Pons (tissue), 1 donor: ENCODE data around the gene PCGF3.
"Not testable (repeated sequence)": the region's sequence is repeated elsewhere in the genome, so short reads cannot be mapped to it uniquely, and the experiment has no call there.

ENCODE experiments used
- DNase-seq: peaks from one replicate; pipeline ENCODE4 v3.0.0-alpha.2; 2016; ENCODE audit warnings: low spot score

Gene PCGF3

DNA sequence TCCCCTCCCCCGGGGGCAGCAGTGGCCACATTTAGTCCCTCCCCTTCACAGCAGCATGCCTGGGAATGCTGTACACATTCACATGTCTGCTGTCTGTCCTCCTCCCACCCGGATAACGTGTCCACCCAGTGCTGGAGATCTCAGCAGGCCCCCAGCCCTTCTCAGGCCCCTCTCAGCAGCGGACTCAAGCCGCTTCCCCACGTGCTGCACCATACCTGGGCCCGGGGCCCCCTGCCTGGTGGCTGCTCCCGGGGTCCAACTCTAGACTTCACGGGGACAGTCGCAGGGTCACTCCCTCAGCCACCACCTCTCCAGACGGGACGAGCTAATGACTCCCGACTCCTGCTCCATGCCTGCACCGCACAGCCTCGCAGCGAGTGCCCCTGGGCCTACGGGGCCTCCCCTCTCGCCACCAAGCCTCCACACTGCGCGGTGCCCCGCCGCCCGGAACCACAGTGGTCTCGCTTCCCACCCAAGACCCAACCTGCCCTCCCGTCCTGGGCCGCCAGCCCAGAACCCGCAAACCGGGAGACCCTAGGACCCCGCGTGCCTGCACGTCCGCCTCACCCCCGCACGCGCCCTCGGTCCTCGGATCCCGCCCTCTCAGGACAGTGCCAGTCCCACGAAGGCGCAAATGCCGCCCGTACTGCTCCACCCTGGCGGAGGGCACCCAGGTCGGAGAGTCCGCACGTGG is 1.3 kb upstream of the PCGF3 start:
- DNase-seq, result no peak

GRCh38 chr4:704971-705277 is 708 bp upstream of the PCGF3 start:
- no peak for DNase-seq

DNA sequence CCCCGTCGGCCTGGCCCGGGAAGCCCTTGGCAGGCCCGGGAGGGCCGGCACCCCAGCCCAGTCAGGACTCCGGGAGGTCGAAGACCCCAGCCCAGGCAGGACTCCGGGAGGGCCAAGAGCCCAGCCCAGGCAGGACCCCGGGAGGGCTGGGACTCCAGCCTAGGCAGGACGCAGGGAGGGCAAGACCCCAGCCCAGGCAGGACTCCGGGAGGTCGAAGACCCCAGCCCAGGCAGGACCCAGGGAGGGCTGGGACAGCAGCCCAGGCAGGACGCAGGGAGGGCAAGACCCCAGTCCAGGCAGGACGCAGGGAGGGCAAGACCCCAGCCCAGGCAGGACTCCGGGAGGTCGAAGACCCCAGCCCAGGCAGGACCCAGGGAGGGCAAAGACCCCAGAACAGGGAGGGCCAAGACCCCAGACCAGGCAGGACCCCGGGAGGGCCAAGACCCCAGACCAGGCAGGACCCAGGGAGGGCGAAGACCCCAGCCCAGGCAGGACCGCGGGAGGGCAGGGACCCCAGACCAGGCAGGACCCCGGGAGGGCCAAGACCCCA is 526 bp downstream of the PCGF3 start:
- not testable (repeated sequence) for DNase-seq

- DNase-seq, result no peak
These were observed 1.4 kb downstream of the PCGF3 start for GRCh38 chr4:706834-707598.

DNA sequence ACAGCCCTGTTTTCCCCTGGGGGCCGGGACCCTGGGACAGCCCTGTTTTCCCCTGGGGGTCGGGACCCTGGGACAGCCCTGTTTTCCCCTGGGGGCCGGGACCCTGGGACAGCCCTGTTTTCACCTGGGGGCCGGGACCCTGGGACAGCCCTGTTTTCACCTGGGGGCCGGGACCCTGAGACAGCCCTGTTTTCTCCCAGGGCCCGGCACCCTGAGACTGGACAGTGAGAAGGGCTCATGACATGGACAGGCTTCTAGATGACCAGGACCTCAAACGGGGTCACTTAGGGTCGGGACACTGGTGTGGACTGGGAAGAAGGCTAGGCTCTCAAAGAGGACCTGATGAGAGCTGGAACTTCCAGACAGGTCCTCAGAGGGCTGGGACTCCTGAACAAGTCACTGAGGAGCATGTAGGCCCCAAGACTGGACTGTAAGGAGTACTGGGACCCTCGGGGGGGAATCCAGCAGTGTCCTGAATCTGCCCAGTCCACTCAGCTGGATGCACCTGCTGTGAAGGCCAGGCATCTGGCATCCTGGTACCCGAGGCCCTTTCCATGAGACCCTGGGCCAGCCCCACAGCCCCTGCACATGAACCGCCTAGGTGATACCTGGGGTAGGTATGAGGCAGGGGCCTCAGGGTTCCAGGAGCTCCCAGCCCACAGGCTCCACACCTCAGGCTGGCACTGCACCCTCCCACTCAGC is 2.4 kb downstream of the PCGF3 start:
- no peak for DNase-seq

- DNase-seq, result no peak
These were observed 3.0 kb downstream of the PCGF3 start for GRCh38 chr4:708631-708933.

DNA sequence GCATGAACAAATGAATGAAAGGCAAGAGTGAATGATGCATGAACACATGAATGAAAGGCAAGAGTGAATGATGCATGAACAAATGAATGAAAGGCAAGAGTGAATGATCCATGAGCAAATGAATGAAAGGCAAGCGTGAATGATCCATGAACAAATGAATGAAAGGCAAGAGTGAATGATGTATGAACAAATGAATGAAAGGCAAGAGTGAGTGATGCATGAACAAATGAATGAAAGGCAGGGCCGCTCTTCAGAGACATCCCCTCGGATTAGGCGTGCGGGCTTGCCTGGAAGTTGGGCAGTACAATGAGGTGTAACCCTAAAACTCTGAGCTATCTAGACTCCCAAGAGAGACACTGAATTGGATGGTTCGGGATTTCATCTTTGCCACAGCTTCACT is 3.7 kb downstream of the PCGF3 start:
- no peak for DNase-seq

GRCh38 chr4:710116-710515 is 4.5 kb downstream of the PCGF3 start:
- DNase-seq, result no peak

DNA sequence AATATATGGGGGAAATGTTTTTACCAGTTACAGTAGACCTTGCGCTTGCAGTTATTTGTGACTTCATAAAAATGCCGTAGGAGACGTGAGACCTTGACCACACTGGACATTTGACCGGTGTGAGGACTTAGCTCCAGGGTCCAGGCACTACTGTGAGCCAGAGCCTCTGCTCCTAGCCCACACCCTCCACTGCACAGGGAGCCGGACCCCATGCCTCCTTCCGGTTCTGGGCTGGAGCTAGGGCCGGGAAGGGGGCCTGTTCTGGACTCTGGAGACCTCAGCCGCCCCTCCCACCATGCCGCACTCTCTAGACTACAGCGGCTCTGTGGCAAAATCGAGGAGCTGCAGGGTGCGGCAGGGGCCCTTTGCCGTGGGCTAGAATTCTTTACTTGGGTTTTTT is 5.3 kb downstream of the PCGF3 start:
- DNase-seq, result no peak

- no peak for DNase-seq
These were observed 6.5 kb downstream of the PCGF3 start for GRCh38 chr4:712093-712492.

- DNase-seq, result no peak
These were observed 7.4 kb downstream of the PCGF3 start for GRCh38 chr4:712916-713632.

GRCh38 chr4:714087-714486 is 8.5 kb downstream of the PCGF3 start:
- DNase-seq, result no peak

GRCh38 chr4:717601-718320 is 12.1 kb downstream of the PCGF3 start:
- DNase-seq, result no peak

DNA sequence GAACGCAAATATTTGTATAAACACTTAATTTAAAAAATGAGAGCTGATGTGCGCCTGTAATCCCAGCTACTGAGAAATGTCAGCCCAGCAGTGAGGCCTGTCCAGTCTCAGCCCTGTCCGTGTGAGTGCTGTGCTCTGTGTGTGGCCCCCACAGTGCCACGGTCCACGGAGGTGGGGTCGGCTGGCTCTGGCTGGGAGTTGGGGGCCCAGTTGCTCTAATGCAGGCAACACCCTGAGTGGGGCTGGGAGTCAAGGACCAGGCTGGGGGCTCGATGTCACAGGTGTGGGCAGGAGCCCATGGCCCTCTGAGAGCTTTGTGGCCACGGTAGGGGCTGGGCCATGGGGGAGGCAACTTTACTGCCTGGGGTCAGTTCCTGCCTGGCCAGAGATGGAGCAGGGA is 12.8 kb downstream of the PCGF3 start:
- DNase-seq, result no peak

DNA sequence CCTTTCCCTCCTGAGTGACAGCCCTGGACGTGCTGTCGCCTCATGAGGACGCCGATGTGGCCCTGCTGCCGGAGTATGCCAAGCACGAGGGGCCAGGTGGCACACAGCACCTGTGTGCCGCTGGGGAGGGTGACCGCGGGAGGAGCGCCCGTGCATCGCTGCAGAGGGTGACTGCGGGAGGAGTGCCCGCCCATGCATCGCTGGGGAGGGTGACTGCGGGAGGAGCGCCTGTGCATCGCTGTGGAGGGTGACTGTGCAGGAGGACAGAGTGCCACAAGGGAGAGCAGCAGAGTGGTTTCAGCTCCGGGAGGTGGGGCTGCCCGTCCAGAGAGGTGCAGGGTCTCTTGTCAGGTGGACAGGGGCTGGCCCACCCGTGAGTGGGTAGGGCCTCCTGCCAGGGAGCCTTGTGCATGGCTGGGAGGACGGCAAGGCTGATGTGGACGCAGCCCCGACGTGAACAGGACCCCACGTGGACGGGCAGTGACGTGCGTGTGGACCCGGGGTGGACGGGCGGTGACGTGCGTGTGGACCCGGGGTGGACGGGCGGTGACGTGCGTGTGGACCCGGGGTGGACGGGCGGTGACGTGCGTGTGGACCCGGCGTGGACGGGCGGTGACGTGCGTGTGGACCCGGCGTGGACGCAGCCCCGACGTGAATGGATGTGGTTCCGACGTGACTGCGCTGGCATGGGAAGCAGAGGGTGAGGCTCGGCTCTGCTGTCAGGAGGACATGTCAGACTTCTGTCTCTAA is 14.7 kb downstream of the PCGF3 start:
- DNase-seq, result no peak

DNA sequence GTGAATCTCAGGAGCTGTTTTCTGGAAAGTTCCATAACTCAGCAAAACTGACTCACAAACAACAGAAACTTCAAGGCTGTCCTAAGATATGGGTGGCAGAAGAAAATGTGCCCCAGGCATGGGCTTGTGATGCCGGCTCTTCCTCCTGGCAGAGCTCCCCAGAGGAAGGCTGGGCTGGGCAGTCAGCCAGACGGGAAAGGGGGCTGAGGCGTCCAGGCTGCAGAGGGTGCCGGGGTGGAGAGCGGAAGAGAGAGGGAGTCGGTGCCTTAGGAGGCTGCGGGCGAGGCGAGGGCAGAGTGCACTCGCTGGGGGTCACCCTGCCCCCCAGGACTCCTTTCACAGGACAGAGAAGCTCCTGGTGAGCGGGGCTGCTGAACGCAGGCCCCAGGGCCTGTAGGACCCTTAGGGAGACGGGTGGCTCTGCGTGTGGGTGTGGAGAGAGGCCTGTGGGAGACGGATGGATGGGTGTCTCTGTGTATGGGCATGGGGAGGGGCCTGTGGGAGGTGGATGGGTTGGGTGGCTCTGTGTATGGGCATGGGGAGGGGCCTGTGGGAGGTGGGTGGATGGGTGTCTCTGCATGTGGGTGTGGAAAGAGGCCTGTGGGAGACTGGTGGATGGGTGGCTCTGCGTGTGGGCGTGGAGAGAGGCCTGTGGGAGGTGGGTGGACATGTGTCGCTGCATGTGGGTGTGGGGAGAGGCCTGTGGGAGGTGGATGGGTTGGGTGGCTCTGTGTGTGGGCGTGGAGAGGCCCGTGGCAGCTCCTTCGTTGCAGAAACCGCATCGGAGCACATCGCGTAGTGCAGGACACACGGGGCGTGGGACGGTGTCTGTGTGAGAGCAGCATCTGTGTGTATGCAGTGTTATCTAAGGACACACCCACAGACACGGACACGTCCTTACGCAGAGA is 15.9 kb downstream of the PCGF3 start:
- no peak for DNase-seq

GRCh38 chr4:722169-722725 is 16.6 kb downstream of the PCGF3 start:
- DNase-seq, result no peak

- no peak for DNase-seq
These were observed 17.3 kb downstream of the PCGF3 start for GRCh38 chr4:722851-723360.

DNA sequence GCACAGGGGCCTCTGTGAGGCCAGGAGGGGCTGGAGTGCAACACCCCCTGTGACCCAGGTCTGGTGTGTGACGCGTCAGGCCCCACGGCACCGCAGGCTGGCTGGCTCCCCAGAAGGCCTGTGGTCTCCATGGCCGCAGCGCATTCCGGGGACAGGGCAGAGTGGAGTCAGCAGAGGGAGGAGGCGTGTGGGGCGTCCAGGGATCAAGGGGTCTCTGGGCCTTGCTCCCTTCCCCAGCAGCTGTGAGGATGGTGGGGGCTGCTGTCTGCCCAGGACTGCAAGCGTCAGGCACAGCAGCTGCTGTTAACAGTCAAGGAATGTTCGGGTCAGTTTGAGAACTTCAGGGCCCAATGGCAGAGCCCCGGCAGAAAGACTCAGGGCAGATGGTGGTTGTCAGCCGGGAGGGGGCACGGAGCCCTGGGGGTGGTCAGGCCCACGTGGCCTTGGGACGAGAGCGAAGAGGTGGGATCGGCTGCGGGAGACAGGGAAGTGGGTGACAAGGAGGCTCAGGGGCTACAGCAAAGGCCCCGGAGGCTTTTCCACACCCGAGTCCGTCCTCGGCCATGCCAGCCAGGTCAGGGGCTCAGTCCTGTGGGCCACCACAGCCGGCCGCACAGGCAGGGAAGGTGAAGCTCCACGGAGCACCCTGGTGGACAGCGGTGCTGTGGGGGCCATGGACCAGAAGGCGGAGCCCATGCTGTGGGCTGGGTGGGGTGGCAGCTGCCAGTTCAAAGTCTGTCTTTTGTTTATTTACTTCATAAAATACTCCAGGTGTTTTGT is 18.3 kb downstream of the PCGF3 start:
- DNase-seq, result no peak
